Fibroblast of skin of right quadriceps (primary cell): ENCODE measurements around the gene PIK3R3.

Source experiments
- DNase-seq: peaks from one replicate; pipeline ENCODE4 v3.0.0-alpha.2; 2013

PIK3R3 gene

GRCh38 chr1:46132529-46133180, at the start of gene PIK3R3:
Gene PIK3R3 (minus strand): TSS chr1:46132629. CDS start chr1:46131952, 677 bp downstream.
- DNase-seq = peak; percentile 99

DNA sequence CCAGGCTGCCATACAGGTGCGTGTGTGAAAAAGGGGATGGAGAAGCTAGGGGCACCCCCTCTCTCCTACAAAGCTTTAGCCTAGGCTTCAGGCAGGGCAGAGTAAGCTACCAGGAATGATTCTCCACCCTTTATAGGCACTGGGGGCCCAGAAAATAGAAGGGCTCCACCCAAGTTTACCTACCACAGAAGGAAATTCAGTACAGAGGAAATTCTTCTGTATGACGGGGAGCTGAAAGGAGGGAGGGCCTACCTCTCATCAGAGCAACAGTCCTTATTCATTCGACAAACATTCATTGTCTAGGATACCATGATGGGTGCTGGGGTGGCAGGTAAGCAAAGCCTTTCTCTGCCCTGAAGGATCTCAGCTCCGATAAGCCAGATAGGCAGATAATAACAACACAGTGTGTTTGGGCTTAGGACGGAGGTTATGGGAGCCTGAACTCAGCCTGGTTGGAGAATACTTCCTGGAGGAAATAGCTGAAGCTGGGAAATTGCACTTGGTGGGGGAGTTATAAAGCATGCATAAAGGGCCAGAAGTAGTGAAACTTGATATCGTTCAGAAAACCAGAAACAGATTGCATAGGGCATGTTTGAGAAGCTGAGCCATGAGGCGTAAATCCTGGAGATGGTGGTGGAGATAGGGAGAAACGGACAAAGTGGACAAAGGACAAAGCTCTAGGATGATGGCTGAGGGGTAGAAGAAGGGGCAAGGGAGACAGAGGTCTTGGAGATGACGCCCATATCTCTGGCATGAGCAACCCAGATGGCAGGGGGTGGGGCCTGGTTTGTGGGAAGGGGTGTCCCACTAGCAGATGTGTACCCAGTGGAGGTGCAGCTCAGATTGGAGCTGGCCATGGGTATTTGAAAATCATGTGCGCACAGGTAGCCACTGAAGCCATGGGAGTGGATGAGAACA, 49.2 kb upstream of the PIK3R3 start:
- peak; percentile 68 for DNase-seq

- DNase-seq = no peak
Observed at GRCh38 chr1:46180082-46180616, 47.7 kb upstream of the PIK3R3 start.

GRCh38 chr1:46179138-46180081, 47.0 kb upstream of the PIK3R3 start:
- DNase-seq = peak; percentile 84

- no peak for DNase-seq
Observed at GRCh38 chr1:46176211-46176865, 43.9 kb upstream of the PIK3R3 start, which contains the start of gene P3R3URF. Gene P3R3URF (minus strand): TSS chr1:46176488. CDS start chr1:46176471, 17 bp downstream.

DNA sequence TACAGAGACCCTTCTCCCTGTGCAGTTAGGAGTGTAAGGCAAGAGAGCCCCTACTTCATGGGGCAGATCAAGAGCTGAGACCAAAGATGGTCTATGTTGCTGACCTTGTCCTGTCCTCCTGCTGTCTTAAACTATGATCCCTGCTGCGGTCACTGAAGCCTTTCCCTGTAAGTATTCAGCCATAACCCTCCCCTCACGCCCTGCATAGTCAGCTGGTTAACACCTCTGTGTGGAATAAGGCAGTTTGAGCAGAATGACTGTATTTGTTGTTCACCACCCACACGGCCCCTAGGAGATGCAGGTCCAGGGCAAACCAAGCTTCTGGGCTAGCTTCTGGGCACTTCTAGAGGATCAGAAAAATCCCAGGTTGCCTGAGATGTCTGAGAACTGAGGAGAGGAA, 42.8 kb upstream of the PIK3R3 start:
- DNase-seq = no peak

- DNase-seq = peak; percentile 35
Observed at GRCh38 chr1:46174448-46175231, 42.2 kb upstream of the PIK3R3 start, which contains the start of gene TSPAN1. Gene TSPAN1 (plus strand): TSS chr1:46175087. CDS start chr1:46181108, 6,021 bp downstream.

DNA sequence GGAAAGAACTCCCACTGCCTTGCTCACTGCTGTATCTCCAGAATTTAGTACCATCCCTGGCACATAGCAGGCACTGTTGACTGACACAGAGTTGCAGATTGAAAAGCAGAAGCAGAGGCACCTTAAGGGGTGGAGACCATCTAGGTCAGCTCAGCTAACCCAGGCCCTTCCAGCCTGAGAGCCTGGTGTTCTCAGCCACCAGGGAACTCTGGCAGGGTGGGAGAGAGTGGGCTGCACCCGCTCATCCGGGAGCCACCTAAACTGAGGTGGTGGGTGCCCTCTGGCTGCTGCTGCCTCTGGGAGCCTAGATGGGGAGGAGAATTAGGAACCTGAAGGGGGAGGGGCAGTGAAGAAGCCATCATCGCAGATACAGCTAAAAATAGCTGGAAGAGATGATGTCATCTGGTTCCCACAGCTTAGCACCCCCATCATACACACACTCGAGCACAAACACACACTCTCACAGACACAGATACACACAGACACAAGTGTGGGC, 41.0 kb upstream of the PIK3R3 start:
- DNase-seq = peak; percentile 54

GRCh38 chr1:46172321-46172720, 39.9 kb upstream of the PIK3R3 start:
- no peak for DNase-seq

GRCh38 chr1:46171871-46172270, 39.4 kb upstream of the PIK3R3 start:
- no peak for DNase-seq

GRCh38 chr1:46171351-46171750, 38.9 kb upstream of the PIK3R3 start:
- no peak for DNase-seq

- DNase-seq = no peak
Observed at GRCh38 chr1:46169811-46170454, 37.5 kb upstream of the PIK3R3 start.

DNA sequence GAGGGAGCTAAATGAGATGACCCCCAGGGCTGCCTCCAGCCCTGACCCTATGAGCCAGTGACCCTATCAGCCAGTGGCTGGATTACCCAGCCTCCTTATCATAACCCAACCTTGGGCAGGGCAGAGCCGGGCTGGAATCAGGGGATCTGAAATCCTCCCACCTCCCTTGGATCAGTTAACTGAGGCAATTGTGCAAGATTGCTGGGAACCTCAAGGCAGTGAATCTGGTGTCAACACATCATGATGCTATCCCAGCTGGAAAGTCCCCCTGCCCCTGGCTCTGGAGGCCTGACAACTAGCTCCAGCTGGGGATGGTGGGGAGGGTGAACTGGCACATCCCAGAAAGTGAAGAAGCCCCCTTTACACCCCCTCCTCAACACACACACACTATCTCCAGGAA, 36.0 kb upstream of the PIK3R3 start:
- no peak for DNase-seq

DNA sequence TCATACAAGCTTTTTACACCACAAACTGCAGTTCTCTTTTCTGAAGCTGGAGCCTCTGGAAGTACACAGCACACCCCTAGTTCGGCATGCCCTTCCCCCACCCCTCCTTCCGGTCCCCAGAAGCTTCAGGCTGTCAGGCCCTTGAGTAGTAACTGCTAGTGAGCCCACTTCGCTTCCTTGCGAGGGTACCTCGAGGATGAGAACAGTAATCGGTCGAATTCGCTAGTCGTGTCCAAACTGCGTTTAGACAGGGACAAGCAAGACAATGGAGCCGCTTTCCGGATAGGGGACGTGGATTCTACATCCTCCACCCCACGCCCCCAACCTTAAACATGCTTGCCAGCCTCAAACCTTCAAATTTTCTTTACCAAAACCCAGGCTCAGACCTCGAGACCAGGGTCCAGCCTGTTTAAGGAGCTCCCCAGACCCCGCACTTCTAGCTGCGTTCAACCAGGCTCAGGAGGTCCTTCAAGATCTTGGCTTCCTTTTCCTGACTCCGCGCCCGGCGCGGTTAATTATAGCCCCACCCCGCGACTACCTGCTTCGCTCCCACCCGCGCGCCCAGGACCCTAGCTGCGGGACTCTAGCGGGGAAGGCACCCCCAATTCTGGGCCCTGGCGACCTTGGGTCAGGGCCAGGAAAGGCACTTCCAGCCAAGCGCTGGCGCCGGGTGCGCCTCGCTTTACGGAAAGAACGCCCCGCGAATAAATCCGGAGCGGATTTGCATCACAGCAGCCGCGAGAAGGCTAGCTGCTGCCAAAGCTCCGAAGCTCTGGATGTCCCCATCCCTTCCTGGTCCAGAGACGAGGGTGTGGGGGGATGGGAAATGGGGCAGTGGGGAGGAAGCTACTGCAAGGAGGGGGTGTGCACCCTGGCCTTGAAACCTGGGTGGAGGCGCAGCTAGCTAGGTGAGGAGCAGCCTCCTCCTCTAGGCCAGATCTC, 34.4 kb upstream of the PIK3R3 start:
- DNase-seq = no peak

GRCh38 chr1:46160212-46160611, 27.8 kb upstream of the PIK3R3 start:
- DNase-seq = no peak

DNA sequence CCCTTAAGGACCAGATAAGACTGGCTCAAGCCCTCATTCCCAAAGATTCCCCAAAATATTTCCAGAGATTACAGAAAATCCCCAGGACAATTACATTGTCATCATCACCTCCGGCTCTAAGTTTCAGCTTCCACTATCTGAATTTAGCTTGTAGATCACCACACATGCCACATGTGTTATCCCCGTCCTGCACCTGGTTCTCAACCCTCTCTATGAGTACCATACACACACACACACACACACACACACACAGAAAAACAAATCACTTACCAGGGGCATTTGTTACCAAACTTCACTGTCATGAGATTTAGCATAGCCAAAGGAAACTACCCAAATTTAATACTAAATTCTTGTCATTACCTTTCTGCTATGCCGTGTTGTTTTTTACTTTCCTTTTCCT, 27.1 kb upstream of the PIK3R3 start:
- DNase-seq = no peak

DNA sequence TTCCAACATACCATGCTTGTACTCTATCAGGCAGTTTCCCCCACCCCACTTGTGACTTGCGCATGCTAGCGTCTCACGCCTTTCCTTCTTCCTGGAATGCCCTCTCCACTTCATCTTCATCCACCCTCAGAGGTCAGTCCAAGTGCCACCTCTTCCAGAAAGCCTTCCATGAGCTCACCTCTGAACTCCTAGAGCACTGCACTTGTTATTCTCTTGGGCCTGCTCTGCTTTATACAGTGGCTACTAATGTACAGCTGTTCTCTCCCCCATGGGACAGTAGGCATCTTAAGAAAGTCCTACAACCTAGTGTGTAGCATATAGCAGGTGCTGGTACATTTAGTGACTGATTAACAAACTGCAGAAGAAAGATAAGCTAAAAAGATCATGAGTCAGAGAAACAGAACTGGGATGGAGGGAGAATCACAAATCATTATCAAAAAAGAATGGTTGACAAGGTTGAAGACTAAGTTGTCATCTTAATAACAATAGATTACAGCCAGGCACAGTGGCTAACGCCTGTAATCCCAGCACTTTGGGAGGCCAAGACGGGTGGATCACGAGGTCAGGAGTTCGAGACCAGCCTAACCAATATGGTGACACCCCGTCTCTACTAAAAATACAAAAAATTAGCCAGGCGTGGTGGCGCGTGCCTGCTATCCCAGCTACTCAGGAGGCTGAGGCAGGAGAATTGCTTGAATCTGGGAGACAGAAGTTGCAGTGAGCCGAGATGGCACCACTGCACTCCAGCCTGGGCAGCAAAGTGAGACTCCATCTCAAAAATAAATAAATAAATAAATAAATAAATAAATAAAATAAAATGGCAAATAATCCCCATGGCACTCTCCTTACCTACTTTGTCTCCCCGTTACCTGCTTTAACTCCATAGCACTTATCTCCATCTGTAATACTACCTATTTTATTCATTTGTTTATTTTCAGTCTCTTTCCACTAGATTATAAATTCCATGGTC, 26.2 kb upstream of the PIK3R3 start:
- no peak for DNase-seq

- DNase-seq = no peak
Observed at GRCh38 chr1:46157916-46158311, 25.5 kb upstream of the PIK3R3 start.
